Measurements from ENCODE around the gene SREBF2. TPM values are rescaled to one million over a fixed set of nuclear protein-coding genes. Genes with fewer than 3 reads are reported as not detected.
"Not testable (repeated sequence)": the region's sequence is repeated elsewhere in the genome, so short reads cannot be mapped to it uniquely, and the experiment has no call there.

SREBF2 gene
- total RNA-seq, 1 experiment from 2014 or later, result 150 TPM

DNA sequence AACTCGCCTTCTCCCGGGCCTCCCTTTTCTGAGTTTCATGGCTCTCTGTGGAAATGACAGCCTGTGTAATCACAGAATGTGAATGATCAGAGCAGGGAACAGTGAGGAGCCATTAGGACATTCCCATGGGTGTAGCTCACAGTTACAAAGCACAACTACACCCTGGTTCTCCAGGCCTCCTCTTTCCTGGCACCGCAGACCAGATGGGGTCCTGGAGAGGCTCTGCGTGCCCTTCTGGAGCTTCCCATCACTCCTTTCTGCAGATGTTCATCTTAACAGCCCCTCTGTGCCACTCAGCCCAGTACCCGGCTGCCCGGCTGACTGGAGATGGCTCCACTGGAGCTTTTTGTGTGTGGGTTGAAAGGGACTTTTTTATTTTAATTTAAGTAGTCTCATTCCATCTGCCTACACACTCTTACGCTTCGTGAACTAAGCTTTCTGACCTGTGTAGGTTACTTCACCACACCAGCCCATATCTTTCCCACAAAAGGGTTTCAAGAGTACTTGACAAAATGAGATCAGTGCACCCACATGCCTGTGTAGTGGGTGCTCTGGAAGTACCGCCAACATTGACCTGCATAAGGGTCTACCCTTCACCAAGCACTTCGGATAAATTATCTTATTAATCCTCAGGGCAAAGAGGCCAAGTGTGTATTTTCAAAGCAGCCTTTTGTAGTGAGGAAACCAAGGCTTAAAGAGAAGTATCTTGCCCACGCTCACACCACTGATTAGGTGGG lies 29.8 kb downstream of the SREBF2 start:
- Histone ChIP-seq H3K4me1 (peaks cover 15% of the 10 kb centered on the region; the same call in 1 of the 2 replicates), H3K27me3 (replicated peaks; ENCODE audit: control insufficient read depth, insufficient read depth, low read length) (no peaks in the 10 kb centered on the region)
- no peaks in the 10 kb centered on the region for H3K9me3 Mint-ChIP-seq (ENCODE audit: unreplicated experiment)

DNA sequence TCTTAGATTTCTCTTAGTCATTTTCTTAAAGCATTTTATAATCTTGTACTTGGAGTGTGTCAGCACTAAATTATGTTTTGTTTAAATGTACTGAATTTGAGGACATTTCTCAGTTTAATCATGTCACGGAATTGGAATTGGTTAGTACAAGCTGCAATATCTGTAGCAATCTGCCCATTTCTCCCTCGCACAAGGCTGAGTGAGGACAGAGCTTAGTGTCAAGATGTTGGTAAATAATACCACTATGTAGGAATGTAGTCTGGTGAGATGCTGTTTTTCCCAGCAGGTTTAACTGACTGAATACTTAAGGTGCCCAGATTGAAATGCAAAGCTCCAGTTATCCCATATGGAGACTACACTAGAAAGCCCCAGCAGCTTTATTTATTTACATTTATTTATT lies 30.6 kb downstream of the SREBF2 start:
- POLR2A ChIA-PET, result interaction anchor here (0.5 to 2.2 kb wide), 3 partner anchors 8 to 228 kb away, joined by 3 to 10 read pairs (median 4); partner anchors contain the start of gene SREBF2
- DNase-seq, result no peak
- Mint-ChIP-seq H3K36me3 (ENCODE audit: insufficient read depth, unreplicated experiment) (peaks cover 44% of the 10 kb centered on the region), H3K9me3 (ENCODE audit: unreplicated experiment) (no peaks in the 10 kb centered on the region), H3K4me3 (ENCODE audit: unreplicated experiment) (no peak overlapping the region), H3K27me3 (ENCODE audit: insufficient read depth, unreplicated experiment) (no peaks in the 10 kb centered on the region), H3K27ac (ENCODE audit: unreplicated experiment) (no peak overlapping the region), H3K4me1 (ENCODE audit: low read depth, unreplicated experiment) (peaks cover 15% of the 10 kb centered on the region)
- Histone ChIP-seq H3K27me3 (replicated peaks; ENCODE audit: control insufficient read depth, insufficient read depth, low read length) (no peaks in the 10 kb centered on the region), H3K9me3 (no peaks in the 10 kb centered on the region), H3K4me3 (ENCODE audit: low read depth, low read length) (no peak overlapping the region), H3K4me1 (peaks cover 15% of the 10 kb centered on the region; the same call in 1 of the 2 replicates), H3K36me3 (ENCODE audit: control insufficient read depth, insufficient read depth, low read length) (no peaks in the 10 kb centered on the region; the same call in 1 of the 2 replicates)
- intact Hi-C loops (cut with micrococcal nuclease; ENCODE audit: unreplicated experiment), result no loop called here
- BruUV-seq (replicated peaks), result no TSS peak
- CTCF ChIA-PET, result interaction anchor here (0.8 to 2.5 kb wide), 3 partner anchors 78 to 166 kb away, joined by 3 to 13 read pairs (median 4); no protein-coding TSS in a partner anchor
- TF ChIP-seq, protein P1, sequence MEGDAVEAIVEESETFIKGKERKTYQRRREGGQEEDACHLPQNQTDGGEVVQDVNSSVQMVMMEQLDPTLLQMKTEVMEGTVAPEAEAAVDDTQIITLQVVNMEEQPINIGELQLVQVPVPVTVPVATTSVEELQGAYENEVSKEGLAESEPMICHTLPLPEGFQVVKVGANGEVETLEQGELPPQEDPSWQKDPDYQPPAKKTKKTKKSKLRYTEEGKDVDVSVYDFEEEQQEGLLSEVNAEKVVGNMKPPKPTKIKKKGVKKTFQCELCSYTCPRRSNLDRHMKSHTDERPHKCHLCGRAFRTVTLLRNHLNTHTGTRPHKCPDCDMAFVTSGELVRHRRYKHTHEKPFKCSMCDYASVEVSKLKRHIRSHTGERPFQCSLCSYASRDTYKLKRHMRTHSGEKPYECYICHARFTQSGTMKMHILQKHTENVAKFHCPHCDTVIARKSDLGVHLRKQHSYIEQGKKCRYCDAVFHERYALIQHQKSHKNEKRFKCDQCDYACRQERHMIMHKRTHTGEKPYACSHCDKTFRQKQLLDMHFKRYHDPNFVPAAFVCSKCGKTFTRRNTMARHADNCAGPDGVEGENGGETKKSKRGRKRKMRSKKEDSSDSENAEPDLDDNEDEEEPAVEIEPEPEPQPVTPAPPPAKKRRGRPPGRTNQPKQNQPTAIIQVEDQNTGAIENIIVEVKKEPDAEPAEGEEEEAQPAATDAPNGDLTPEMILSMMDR (IDR thresholded peaks at IDR 0.05; ENCODE audit: insufficient read depth in 1 of 2, low read depth in 1 of 2, low read length in 1 of 2, severe bottlenecking in 1 of 2, unreplicated experiment in 1 of 2), result no peak

More for the DNA sequence above, 29.8 kb downstream of the SREBF2 start:
- Mint-ChIP-seq H3K4me1 (ENCODE audit: low read depth, unreplicated experiment) (peaks cover 17% of the 10 kb centered on the region), H3K4me3 (ENCODE audit: unreplicated experiment) (no peak overlapping the region), H3K36me3 (ENCODE audit: insufficient read depth, unreplicated experiment) (peaks cover 37% of the 10 kb centered on the region), H3K27ac (ENCODE audit: unreplicated experiment) (no peak overlapping the region), H3K27me3 (ENCODE audit: insufficient read depth, unreplicated experiment) (no peaks in the 10 kb centered on the region)
- BruUV-seq (replicated peaks), result no TSS peak
- ChIA-PET POLR2A (interaction anchor here (0.5 to 2.2 kb wide), 2 partner anchors 27 to 30 kb away, joined by 9 to 10 read pairs; partner anchors contain the start of gene SREBF2), CTCF (interaction anchor here (0.7 to 2.5 kb wide), 4 partner anchors 63 to 165 kb away, joined by 3 to 13 read pairs (median 4); no protein-coding TSS in a partner anchor)
- no peak overlapping the region for H3K4me3 ChIP-seq (ENCODE audit: low read depth, low read length)
- intact Hi-C loops (cut with micrococcal nuclease; ENCODE audit: unreplicated experiment), result no loop called here
- DNase-seq, result no peak
- no peaks in the 10 kb centered on the region; the same call in 1 of the 2 replicates for H3K36me3 ChIP-seq (ENCODE audit: control insufficient read depth, insufficient read depth, low read length)
- no peaks in the 10 kb centered on the region for H3K9me3 ChIP-seq
- TF ChIP-seq, protein P1 (IDR thresholded peaks at IDR 0.05; ENCODE audit: insufficient read depth in 1 of 2, low read depth in 1 of 2, low read length in 1 of 2, severe bottlenecking in 1 of 2, unreplicated experiment in 1 of 2), result no peak

DNA sequence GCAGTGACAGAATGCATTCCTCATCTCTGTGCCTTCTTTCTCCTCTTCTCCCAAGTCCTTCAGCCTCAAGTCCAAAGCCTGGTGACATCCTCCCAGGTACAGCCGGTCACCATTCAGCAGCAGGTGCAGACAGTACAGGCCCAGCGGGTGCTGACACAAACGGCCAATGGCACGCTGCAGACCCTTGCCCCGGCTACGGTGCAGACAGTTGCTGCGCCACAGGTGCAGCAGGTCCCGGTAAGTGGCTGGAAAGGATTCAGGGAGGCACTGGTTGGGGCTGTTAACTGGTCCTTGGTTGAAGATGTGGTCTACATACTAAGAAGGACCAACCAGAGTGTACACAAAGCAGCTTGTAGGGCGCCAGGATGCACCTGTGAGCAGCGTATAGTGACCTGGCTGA lies 35.7 kb downstream of the SREBF2 start:
- no peak overlapping the region for H3K27ac Mint-ChIP-seq (ENCODE audit: unreplicated experiment)
- H3K9me3 ChIP-seq, result no peaks in the 10 kb centered on the region
- no peak overlapping the region for H3K4me3 Mint-ChIP-seq (ENCODE audit: unreplicated experiment)
- no TSS peak for BruUV-seq (replicated peaks)
- no peak overlapping the region for H3K4me3 ChIP-seq (ENCODE audit: low read depth, low read length)
- no peaks in the 10 kb centered on the region for H3K27me3 Mint-ChIP-seq (ENCODE audit: insufficient read depth, unreplicated experiment)
- H3K9me3 Mint-ChIP-seq (ENCODE audit: unreplicated experiment), result no peaks in the 10 kb centered on the region
- no peak for DNase-seq
- H3K4me1 Mint-ChIP-seq (ENCODE audit: low read depth, unreplicated experiment), result peaks cover 7% of the 10 kb centered on the region
- TF ChIP-seq, protein P1 (IDR thresholded peaks at IDR 0.05; ENCODE audit: insufficient read depth in 1 of 2, low read depth in 1 of 2, low read length in 1 of 2, severe bottlenecking in 1 of 2, unreplicated experiment in 1 of 2), result no peak
- POLR2A ChIA-PET, result no interaction called here
- H3K36me3 ChIP-seq (ENCODE audit: control insufficient read depth, insufficient read depth, low read length), result peaks cover 6% of the 10 kb centered on the region; the same call in 1 of the 2 replicates
- CTCF ChIA-PET, result no interaction called here
- no peaks in the 10 kb centered on the region for H3K4me1 ChIP-seq
- intact Hi-C loops (cut with micrococcal nuclease; ENCODE audit: unreplicated experiment), result no loop called here
- H3K27me3 ChIP-seq (replicated peaks; ENCODE audit: control insufficient read depth, insufficient read depth, low read length), result no peaks in the 10 kb centered on the region
- peaks cover 87% of the 10 kb centered on the region for H3K36me3 Mint-ChIP-seq (ENCODE audit: insufficient read depth, unreplicated experiment)

DNA sequence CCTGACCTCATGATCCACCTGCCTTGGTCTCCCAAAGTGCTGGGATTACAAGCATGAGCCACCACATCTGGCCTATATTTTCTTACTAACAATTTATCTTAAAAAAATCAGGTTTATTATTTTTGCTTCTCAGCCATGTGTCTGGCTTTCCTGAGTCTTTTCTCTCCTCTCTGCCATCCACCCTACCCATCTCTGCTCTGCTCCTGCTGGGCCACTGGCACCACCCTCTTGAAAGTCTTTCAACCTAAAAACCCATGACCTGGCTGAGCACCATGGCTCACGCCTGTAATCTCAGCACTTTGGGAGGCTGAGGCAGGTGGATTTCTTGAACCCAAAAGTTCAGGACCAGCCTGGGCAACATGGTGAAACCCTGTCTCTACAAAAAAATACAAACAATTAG lies 37.2 kb downstream of the SREBF2 start:
- H3K27me3 ChIP-seq (replicated peaks; ENCODE audit: control insufficient read depth, insufficient read depth, low read length); intact Hi-C loops (cut with micrococcal nuclease; ENCODE audit: unreplicated experiment); H3K4me1 Mint-ChIP-seq (ENCODE audit: low read depth, unreplicated experiment); H3K27ac Mint-ChIP-seq (ENCODE audit: unreplicated experiment); BruUV-seq (replicated peaks); H3K27me3 Mint-ChIP-seq (ENCODE audit: insufficient read depth, unreplicated experiment); H3K4me3 Mint-ChIP-seq (ENCODE audit: unreplicated experiment); H3K9me3 ChIP-seq; H3K4me1 ChIP-seq; DNase-seq; H3K9me3 Mint-ChIP-seq (ENCODE audit: unreplicated experiment); H3K4me3 ChIP-seq (ENCODE audit: low read depth, low read length): not testable (repeated sequence)
- CTCF ChIA-PET, result interaction anchor here (0.7 kb wide), 1 partner anchor 25 kb away, joined by 3 read pairs; no protein-coding TSS in a partner anchor
- H3K36me3 ChIP-seq (ENCODE audit: control insufficient read depth, insufficient read depth, low read length), result peaks cover 10% of the 10 kb centered on the region
- peaks cover 94% of the 10 kb centered on the region for H3K36me3 Mint-ChIP-seq (ENCODE audit: insufficient read depth, unreplicated experiment)
- POLR2A ChIA-PET, result interaction anchor here (0.7 kb wide), 1 partner anchor 77 kb away, joined by 3 read pairs; the partner anchor contains the start of gene CENPM

Data from Caco-2 (cell line).